ENCODE measurements around the gene AQP12B.

Gene AQP12B

DNA sequence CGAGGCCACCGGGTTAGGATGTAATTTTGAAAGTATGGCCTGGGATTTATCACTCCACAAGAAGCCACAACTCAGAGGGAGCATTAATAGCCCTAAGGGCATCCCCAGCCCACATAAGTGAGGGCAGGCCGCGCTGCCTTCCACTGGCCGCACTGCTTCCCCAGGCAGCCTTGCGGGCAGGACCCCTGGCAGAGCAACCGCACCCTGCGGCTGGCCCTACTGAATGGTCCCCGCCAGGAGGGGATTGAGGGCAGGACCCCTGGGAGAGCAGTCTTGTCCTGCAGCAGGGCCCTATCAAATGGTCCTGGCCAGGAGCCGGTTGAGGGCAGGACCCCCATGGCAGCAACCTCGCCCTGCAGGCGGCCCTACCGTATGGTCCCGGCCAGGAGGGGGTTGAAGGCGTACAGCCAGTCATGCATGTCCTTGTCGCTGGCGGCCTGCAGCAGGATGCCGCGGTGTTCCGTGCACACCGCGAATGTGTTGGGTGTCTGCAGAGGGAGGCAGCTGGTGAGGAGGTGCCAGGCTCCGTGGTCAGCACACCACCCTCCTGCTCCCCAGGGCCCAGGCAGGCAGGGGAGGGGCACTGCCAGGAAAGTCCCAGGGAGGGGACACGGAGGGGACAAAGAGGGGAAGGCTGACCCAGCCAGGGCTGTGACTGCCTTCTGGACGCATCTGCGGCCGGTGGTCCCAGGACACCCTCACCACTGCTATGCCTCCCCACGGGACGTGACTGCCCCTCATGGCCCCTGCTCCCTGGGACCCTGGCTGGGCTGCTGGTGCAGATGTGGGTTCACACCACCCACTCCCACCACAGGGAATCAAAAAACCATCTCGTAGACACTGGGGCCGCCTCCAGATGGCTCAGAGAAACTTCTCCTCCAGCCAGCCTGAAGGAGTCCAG, 35.2 kb upstream of the AQP12B start:
- no peak for DNase-seq (ENCODE audit: low spot score)

DNA sequence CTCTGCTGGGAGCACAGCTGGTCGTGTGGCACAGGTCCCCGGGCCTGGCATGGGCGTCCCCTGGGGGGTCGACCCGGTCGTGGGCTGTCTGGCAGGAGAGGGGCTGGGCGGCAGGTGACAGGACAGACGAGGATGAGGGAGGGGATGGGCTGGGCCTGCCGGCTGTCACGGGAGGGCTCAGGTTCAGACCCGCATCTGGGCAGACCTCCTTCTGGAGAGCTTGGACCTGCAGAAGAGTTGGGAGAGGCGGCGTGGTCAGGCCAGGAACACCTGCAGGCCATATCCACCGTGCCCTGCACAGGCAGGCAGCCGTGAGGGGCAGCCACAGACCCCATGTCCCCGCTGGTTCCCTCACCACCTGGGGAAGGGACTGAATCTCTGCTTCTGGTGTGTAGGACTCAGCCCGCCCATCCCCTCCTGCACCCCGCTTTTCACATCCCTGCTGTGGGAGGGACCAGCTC, 34.5 kb upstream of the AQP12B start:
- no peak for DNase-seq (ENCODE audit: low spot score)

DNA sequence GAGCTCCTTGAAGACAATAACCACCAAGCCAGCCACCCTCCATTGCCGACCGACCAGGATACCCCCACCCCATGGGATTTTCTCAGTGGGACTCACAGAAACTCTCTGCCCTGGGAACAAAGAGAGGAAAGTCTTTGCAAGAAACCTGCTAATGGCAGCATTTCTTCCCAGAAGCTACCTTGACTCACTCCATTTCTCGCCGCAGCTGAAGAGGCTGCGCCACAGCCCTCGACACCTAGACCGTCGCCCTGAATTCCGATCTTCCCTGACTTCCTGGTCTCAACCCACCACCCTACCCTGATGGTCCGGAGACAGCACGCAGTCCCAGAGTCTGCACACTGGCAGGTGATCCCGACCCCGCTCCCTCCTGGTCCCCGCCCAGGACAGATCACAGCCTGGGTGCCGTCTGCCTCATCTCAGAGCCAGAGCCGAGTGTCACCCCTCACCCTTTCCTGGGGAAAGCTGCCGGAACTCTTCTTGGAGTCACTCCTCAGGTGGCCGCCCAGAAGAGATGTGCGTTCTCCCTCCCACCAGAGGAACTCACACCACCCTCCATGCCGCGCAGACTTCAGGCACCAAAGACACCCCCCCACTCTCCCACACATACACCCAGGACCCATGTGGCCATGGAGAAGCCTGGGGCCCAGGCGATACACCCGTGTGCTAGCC, 33.6 kb upstream of the AQP12B start:
- DNase-seq (ENCODE audit: low spot score): no peak

DNA sequence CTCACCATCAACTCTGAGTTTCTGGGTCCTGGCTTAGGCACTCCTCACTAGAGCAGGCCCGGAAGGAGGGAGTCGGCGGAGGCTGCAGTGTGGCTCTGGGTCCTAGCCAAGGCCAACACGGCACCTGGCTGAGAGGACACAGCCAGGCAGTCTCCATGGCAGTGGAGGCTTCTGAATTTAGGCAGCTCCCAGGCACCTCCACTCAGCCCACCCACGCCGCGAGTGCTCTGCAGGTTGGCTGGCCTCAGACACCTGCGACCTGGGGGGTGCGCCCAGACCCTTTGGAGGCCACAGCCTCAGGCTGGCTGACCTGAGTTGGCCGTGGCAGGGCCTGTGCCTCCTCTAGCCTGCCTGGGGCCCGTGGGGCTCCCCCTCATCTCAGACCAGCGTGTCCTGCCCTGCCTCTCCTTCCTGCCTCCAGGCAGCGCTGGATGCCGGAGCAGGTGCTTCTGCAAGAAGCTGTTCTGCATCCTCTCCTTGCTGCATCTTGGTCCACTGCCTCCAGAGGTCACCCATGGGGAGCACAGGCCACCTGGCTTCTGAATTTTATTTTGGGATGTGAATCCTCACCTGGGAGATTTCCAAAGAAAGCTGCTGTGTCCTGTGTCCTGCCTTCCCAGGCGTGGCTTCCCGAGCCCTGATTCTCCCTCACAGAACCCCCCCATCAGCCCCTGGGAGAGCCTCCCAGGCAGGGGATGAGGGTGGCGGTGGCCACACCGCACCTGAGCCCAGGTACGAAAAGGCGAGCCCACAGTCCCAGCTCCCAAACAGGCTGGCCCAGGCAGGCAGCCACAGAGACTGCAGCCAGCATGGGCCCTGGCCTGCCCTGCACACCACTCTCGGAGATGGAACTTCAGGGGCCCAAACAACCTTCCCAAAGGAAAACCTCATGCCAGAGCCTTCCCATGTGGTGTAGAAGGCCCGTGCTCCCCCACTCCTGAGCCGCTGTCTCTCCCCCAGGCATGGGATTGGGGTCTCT, 32.4 kb upstream of the AQP12B start:
- DNase-seq (ENCODE audit: low spot score): peak; percentile 36

DNA sequence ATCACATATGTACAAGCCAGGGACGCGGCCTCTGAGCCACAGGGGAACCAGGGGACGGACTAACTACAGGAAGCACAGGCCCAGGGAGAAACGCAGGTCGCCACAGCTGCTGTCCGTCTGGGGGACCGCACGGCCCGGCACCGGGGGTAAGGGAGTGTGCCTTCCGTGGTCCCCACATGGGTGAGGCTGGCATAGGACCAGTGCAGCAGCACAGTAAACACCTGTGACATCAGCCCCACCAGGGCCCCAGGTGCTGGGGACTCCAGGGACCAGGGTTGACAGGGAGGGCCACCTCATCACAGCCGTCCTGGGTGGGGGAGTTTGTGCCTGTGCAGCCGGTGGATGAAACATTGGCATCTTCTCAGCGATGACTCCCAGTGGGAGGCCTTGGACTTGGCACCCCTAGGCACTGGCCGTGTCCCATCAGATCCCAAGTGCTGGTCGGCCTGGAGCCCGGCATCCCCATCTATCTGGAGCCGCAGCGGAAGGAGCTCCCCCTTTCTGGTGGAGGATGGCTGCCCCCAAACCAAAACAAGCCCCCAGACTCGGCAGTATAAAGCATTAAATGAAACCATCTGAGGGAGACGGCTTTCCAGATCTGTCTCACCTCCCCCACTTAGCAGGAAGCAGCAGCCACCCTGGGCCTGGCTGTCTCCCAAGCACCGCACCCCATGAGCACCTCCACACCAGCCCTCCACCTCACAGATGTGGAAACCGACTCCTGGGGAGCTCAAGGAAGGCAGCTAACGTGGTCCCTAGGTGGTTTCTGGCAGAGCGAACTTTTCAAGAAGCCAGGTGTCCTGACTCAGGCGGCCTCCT, 31.5 kb upstream of the AQP12B start:
- peak; percentile 40 for DNase-seq (ENCODE audit: low spot score)

DNA sequence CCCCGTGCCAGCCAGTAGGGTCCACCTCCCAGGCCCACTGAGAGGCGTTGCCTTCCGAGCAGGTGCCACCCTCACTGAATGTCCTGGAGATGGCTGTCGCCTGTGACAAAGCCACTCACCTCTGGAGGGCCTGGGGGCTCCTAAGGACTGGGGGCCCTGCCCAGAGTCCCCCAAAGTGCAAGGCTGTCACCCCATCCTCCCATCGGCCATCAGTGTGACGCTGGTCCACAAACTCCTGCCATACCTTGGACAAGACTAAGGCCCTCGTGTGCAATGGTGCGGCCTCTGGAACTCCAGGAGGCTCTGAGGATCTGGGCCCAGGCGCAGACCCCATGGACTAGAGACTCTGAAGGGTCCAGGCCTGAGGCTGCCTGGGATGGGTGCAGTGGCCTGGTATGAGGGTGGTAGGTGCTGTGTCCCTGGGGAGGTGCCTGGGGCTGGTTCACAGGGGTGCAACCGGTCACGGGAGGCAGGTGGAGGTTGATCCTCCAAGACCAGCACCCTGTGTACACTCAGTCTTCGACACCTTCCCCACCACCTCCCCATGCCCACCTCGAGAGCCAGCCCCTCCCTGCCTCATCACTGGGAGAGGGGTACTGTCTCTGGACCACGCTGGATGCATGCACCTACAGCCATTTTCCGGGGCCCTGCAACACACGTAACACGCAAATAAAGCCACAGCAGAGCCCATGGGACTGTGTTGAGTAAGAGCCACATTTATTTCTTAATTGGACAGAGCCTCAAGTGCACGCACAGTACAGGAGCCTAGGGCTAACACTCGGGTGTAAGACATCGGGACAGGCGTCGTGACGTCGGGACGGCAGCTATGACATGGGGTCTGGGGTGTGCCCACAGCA, 30.6 kb upstream of the AQP12B start:
- no peak for DNase-seq (ENCODE audit: low spot score)

DNA sequence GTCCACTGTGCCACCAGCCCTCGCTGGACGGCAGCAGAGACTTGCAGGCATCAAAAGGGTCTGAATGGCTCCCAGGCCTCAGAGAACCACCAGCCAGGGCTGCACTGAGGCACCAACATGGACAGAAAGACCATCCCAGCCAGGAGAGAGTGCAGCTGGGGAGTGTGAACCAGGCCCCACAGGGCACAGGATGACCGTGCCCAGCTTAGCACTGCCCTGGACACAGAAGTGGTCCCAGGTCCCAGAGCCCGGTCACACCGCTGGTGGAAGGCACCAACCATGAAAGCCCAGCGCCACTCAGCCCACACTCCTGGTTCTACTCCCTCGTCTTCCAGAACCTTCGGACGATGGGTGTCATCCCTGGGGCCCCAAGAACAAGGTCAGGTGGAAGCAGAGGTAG, 29.4 kb upstream of the AQP12B start:
- no peak for DNase-seq (ENCODE audit: low spot score)

DNA sequence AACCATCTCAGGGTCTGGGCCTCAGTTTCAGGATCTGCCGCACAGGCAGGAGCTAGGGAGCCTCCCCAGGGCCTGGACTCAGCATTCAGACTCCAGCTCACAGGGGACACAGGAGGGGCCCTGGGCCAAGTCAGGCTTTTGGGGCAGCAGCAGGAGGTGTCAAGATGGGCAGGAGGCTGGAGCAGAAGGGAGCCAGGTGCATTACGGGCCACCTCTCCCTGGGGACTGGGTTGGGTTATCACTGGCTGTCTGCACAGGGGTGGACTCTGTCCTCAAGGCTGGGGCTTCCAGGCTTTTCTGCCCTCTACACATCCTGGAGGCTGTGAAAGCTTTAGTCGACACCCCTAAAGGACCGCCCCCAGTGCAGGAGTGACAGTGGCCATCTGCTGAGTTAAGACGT, 29.0 kb upstream of the AQP12B start:
- no peak for DNase-seq (ENCODE audit: low spot score)

DNA sequence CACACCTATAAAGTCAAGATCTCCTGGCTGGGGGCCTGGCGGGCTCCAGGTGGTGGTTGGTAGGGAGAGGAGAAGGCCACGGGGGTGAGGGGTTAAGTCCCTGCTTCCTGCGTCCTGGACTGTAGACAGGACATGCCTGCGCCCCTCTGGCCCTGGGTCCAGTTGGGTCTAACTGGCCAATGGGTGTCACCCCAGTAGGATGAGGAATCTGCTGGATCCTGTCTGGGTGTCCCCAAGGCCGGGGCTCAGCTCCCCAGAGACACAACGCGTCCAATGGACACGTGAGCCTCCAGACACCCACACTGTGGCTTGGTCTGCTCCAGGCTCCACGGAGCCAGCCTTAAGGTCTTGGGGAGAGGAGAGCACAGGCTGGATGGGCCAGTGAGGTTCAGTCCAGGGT, 28.6 kb upstream of the AQP12B start:
- DNase-seq (ENCODE audit: low spot score): no peak

DNA sequence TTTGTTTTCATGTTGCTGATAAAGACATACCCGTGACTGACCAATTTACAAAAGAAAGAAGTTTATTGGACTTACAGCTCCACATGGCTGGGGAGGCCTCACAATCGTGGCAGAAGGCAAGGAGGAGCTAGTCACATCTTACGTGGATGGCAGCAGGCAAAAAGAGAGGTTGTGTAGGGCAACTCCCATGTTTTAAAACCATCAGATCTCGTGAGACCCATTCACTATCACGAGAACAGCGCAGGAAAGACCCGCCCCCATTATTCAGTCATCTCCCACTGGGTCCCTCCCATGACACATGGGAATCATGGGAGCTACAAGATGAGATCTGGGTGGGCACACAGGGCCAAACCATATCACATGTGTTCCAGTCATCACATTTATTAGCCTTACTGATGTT, 25.8 kb upstream of the AQP12B start:
- no peak for DNase-seq (ENCODE audit: low spot score)

DNA sequence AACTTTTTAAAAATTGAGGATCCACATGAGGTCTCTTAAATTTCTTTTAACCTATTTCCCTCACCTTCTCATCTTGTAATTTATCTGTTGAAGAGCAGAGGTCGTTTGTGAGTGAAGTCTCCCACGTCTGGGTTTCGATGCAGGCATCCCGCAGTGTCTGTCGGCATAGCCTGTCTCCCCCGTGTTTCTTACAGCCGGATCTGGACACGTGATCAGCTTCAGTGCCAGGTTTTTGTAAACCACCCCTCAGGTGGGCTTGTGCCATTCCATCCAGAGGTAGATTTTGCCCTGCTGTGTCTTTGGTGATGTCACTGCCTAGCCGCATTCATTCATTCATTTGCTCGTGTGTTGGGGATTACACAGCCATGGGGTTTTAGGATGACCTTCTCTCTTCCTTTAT, 25.1 kb upstream of the AQP12B start:
- DNase-seq (ENCODE audit: low spot score): no peak

DNA sequence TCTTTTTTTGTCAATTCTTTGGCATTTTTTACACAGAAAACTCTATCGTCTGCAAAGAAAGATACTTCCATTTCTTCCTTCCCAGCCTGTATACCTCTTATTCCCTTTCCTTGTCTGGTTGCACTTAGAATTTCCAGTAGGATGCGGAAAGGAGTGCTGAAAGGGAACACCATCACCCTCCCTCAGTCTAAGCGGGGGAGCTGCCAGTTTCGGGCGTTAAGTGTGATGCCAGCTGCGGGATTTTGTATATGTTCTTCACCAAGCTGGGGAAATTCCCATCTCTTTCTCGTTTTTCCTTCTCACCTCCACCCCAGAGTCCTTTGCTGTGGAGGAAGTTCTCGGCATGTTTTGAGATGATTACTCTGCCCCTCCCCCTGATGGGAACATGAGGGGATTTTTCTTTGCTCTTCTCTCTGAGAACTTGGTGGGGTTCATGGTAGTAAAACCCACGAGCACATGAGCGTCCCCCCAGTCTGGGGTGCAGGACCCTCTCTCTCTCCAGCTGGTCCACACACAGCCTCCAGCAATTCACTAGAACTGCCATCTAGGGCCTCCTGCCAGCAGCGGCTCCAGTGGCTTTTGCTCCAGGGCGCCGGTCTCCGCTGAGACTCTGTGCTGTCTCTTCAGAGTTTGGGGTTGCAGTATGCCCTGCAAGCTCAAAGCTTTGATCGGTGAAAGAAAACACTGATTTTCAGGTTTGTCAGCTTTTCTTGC, 24.5 kb upstream of the AQP12B start:
- no peak for DNase-seq (ENCODE audit: low spot score)

DNA sequence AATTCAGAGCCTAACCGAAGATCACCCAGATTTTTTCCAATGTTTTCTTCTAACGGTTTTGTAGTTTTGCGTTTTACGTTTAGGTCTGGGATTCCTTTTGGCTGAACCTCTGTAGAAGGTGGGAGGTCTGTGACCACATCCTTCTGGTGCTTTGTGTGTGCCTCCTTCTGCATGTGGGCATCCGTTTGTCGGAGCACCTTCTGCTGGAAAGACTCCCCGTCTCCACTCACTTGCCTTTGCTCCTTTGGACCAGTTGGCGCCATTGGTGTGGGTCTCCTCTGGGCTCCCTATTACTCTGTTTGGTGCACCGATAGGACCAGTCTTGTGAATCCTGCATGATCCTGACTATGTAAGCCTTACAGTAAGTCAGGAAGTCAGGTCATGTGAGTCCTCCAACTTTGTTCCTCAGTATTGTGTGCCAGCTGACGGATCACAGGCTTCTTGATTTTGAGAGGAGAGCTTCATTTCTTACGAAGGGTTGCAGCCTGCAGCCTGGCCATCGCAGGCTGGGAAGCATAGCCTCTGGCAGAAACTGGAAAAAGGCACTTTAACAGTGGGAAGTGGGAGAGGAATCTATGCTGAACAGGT, 22.6 kb upstream of the AQP12B start:
- DNase-seq (ENCODE audit: low spot score): no peak

DNA sequence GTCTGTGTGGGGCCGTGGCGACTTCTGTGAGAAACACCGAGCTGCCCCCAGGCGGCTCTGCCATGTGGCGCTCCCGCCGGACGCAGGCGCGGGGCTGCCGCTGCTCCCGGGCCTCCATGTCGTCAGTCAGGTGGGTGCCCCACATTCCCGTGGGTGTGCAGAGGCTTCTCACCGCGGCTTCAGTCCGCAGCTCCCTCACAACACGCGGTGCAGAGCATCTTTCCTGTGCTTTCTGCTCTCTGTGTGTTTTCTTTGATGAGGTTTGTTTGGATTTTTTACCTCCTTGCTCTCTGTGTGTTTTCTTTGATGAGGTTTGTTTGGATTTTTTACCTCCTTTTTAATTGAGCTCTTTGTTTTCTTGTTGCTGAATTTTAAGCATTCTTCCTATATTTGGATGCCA, 22.0 kb upstream of the AQP12B start:
- DNase-seq (ENCODE audit: low spot score): no peak

DNA sequence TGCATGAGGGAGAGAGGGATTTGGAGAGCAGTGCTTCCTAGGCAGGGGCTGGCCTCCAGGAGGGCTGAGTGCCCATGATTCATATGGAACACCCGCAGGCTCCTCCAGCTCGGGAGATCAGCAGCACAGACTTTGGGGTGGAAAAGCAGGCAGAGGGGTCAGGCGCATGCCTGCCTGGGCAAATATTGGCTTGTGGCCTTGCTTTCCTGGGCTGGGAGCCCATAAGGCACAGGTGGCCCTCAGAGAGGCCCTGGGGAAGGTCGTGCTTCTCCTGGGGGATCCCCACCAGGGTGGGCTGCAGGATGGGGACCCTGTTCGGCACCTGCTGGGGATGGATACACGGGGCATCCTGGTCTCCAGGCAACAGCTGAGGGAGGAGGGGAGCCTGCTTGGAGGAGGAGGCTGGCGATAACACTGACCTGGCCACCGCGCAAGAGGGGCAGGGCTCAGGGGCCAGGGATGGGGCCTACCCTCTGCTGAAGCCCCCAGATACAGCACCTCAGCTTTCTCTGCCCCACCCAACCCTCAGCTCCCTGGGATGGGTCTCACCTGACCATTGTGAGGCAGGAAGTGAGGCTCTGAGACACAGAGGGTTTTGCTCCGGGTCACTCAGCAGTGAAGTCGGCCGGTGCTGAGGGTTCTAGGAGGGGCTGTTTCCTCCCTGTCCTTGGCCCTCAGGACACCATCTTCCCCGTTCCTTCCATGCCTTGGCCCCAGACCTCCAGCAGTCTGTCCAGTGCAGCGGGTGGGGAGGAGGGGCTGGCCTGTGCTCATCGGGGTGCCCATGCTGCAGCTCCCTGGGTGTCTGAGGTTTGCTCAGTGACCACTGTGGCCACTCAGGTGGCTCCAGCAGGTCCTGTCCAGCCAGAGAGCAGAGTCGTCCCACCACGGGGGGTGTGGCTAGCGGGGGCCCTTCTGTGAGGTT, 21.0 kb upstream of the AQP12B start:
- DNase-seq (ENCODE audit: low spot score): no peak

DNA sequence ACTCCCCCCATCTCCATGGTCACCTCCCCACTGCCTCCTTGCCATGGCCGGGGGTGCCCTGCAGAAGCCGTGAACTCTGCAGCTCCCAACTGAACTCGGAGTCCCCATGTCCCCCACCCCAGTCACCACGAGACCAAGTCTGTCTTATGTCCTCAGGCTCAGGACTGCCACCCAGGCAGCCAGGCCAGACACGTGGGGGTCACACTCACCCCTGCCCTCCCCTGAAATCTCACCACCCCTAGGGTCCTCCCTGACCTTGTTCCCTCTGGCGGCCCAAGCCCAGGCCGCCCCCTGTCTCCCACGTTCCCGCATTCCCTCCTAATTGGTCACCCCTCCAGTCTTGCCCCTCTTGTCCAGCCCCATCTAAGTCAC, 19.9 kb upstream of the AQP12B start:
- no peak for DNase-seq (ENCODE audit: low spot score)

DNA sequence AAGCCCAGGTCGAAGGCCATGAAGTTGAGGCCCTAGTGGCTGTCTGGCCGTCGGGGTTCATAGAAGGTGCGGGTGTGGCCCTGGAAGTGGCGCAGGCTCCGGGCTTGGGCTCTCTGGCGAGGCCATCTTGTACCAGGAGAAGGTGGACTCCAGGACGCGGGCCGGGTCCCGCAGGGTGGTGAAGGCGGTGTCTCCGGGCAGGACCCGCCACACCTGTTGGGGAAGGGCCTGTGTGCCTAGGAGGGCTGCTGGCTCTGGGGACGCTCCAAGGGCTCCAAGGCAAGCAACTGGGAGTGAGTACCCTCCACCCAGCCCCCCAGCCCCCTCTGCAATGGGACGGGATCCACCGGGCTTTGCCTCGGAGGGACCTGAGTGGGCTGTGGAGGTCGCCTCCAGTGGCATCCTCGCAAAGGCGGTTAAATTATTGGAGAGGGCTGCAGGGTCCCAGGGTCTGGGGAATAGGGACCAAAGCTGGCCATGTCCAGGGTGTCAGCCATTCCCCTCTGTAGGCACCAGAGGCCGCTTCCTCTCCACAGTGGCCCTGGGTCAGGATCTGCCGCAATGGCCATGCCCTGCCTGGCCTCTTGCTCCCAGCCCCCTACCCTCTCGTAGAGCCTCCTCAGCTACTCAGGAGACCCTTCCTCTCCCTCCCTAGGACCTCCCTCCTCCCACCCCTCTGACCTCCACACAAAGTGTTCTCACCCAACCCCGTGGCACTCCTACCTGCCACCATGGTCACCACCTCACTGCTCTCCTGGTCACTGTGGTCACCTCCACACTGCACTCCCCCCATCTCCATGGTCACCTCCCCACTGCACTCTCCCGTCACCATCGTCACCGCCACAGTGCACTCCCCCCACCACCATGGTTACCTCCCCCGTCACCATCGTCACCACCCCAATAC, 19.3 kb upstream of the AQP12B start:
- no peak for DNase-seq (ENCODE audit: low spot score)
